ENCODE measurements around the gene EPN2. TPM values are rescaled to one million over a fixed set of nuclear protein-coding genes. Genes with fewer than 3 reads are reported as not detected.

EPN2 gene
- polyA plus RNA-seq, 1 experiment = 21.2 TPM

- Histone ChIP-seq H3K27me3 (ENCODE audit: control insufficient read depth, insufficient read depth, low read length) (no peaks in the 10 kb centered on the region), H3K36me3 (ENCODE audit: control insufficient read depth, insufficient read depth, low read length) (peaks cover 38% of the 10 kb centered on the region), H3K4me3 (ENCODE audit: low read depth, low read length) (no peak overlapping the region)
- POLR2A ChIA-PET = no interaction called here
- CTCF ChIA-PET = interaction anchor here (0.7 to 4.0 kb wide), 6 partner anchors 8 to 67 kb away, joined by 3 to 37 read pairs (median 4); partner anchors contain the start of gene B9D1
- no peak for DNase-seq (ENCODE audit: low read depth)
- TF ChIP-seq, protein P1, sequence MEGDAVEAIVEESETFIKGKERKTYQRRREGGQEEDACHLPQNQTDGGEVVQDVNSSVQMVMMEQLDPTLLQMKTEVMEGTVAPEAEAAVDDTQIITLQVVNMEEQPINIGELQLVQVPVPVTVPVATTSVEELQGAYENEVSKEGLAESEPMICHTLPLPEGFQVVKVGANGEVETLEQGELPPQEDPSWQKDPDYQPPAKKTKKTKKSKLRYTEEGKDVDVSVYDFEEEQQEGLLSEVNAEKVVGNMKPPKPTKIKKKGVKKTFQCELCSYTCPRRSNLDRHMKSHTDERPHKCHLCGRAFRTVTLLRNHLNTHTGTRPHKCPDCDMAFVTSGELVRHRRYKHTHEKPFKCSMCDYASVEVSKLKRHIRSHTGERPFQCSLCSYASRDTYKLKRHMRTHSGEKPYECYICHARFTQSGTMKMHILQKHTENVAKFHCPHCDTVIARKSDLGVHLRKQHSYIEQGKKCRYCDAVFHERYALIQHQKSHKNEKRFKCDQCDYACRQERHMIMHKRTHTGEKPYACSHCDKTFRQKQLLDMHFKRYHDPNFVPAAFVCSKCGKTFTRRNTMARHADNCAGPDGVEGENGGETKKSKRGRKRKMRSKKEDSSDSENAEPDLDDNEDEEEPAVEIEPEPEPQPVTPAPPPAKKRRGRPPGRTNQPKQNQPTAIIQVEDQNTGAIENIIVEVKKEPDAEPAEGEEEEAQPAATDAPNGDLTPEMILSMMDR (IDR thresholded peaks at IDR 0.05; ENCODE audit: insufficient read depth, low read depth, low read length) = no peak
Observed at GRCh38 chr17:19380481-19381301, 143.5 kb downstream of the EPN2 start.

DNA sequence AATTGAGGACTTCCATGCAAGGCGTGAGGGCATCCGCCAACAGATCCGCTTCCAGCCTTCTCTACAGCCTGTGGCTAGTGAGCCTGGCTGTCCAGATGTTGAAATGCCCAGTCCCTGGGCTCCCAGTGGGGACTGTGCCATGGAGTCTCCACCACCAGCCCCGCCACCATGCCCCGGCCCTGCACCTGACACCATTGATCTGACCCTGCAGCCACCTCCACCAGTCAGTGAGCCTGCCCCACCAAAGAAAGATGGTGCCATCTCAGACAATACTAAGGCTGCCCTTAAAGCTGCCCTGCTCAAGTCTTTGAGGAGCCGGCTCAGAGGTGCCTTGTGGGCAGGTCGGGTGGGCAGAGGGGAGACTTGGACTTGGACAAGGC is 144.2 kb downstream of the EPN2 start:
- Histone ChIP-seq H3K36me3 (ENCODE audit: control insufficient read depth, insufficient read depth, low read length) (peaks cover 40% of the 10 kb centered on the region), H3K27me3 (ENCODE audit: control insufficient read depth, insufficient read depth, low read length) (no peaks in the 10 kb centered on the region), H3K4me3 (ENCODE audit: low read depth, low read length) (no peak overlapping the region)
- ChIA-PET CTCF (interaction anchor here (1.4 to 2.7 kb wide), 2 partner anchors 7 to 18 kb away, joined by 5 to 8 read pairs; partner anchors contain the start of gene B9D1), POLR2A (no interaction called here)
- TF ChIP-seq, protein P1 (IDR thresholded peaks at IDR 0.05; ENCODE audit: insufficient read depth, low read depth, low read length) = no peak
- DNase-seq (ENCODE audit: low read depth) = no peak

- ChIA-PET POLR2A (no interaction called here), CTCF (no interaction called here)
- TF ChIP-seq, protein P1 (IDR thresholded peaks at IDR 0.05; ENCODE audit: insufficient read depth, low read depth, low read length) = no peak
- DNase-seq (ENCODE audit: low read depth) = no peak
- H3K27me3 ChIP-seq (ENCODE audit: control insufficient read depth, insufficient read depth, low read length) = no peaks in the 10 kb centered on the region
- no peak overlapping the region for H3K4me3 ChIP-seq (ENCODE audit: low read depth, low read length)
- peaks cover 40% of the 10 kb centered on the region for H3K36me3 ChIP-seq (ENCODE audit: control insufficient read depth, insufficient read depth, low read length)
Observed at GRCh38 chr17:19381741-19382444, 144.7 kb downstream of the EPN2 start.

GRCh38 chr17:19382531-19383444 is 145.6 kb downstream of the EPN2 start:
- DNase-seq (ENCODE audit: low read depth) = no peak
- Histone ChIP-seq H3K4me3 (ENCODE audit: low read depth, low read length) (no peak overlapping the region), H3K36me3 (ENCODE audit: control insufficient read depth, insufficient read depth, low read length) (peaks cover 40% of the 10 kb centered on the region), H3K27me3 (ENCODE audit: control insufficient read depth, insufficient read depth, low read length) (no peaks in the 10 kb centered on the region)
- ChIA-PET POLR2A (no interaction called here), CTCF (interaction anchor here (2.9 to 10.2 kb wide), 2 partner anchors 28 to 65 kb away, joined by 6 to 78 read pairs; partner anchors contain the start of gene RNF112)
- TF ChIP-seq, protein P1 (IDR thresholded peaks at IDR 0.05; ENCODE audit: insufficient read depth, low read depth, low read length) = no peak

Data from BJ (cell line).